ENCODE measurements around the gene ABI3. TPM values are rescaled to one million over a fixed set of nuclear protein-coding genes. Genes with fewer than 3 reads are reported as not detected.

Gene ABI3
- total and polyA plus RNA-seq, 11 donors = 3.3 to 16.1 (median 6.4) TPM

DNA sequence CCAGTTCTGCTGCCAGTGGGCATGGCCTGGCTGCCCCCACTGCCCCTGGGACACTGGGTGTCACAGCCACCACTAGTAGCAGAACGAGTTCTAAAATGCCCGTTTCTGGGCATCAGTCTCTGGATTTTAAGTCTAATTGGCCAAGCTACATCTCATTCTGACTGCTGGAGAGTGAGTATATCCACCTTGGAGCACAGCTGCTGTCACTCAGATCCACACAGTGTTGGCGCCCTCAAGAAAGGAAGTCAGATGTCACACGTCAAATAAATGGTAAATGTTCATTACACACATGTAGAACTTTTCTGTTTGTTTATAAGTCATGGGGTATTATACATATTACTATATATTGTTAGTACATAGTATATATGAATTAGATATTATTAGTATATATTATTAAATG, 19.6 kb upstream of the ABI3 start:
- no peak for TF ChIP-seq POLR2A (IDR thresholded peaks at IDR 0.05)
- TF ChIP-seq, protein P1, sequence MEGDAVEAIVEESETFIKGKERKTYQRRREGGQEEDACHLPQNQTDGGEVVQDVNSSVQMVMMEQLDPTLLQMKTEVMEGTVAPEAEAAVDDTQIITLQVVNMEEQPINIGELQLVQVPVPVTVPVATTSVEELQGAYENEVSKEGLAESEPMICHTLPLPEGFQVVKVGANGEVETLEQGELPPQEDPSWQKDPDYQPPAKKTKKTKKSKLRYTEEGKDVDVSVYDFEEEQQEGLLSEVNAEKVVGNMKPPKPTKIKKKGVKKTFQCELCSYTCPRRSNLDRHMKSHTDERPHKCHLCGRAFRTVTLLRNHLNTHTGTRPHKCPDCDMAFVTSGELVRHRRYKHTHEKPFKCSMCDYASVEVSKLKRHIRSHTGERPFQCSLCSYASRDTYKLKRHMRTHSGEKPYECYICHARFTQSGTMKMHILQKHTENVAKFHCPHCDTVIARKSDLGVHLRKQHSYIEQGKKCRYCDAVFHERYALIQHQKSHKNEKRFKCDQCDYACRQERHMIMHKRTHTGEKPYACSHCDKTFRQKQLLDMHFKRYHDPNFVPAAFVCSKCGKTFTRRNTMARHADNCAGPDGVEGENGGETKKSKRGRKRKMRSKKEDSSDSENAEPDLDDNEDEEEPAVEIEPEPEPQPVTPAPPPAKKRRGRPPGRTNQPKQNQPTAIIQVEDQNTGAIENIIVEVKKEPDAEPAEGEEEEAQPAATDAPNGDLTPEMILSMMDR (IDR thresholded peaks at IDR 0.05) = no peak

DNA sequence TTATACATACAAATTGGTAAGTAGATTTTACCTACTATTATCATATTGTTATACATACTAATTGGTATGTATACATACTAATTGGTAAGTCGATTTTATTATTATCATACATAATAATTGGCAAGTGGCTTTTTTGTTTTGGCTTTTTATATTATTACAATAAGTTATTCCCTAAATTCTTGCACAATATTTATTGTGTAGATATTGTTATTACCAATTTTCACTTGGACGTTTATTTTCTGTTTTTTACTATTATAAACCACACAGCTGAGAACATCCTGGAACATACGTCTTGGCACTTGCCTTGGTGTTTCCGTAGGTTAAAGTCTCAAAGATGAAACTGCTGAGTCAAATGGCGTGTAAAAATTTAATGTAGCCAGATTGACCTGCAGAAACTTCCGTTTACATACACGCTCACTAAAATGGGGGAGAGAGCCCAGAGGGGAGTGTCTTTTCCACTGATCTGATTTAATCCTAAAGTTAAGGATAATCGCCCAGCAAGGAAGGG, 19.0 kb upstream of the ABI3 start:
- intact Hi-C loops (cut with DNase I) = loop anchor here in 3 of 10 donors (5.0 kb wide), 1 partner anchor 36 kb away; no protein-coding TSS in a partner anchor
- H3K27ac ChIP-seq = peak overlapping the region; percentile 92 to 99 (median 98)
- peaks cover 0 to 23% (median 3%) of the 10 kb centered on the region in 12 donors for H3K4me1 ChIP-seq
- no peak for ATAC-seq
- no peaks in the 10 kb centered on the region for H3K36me3 ChIP-seq
- no peaks in the 10 kb centered on the region for H3K27me3 ChIP-seq
- TF ChIP-seq, protein P1 (IDR thresholded peaks at IDR 0.05) = no peak
- no peak for TF ChIP-seq POLR2A (IDR thresholded peaks at IDR 0.05)
- WGBS, 4 donors = 7 to 10% (median 9%) methylated on average over 8 of the region's 8 CpGs
- DNase-seq = no peak
- H3K9me3 ChIP-seq = no peaks in the 10 kb centered on the region
- H3K4me3 ChIP-seq = peak overlapping the region; percentile 59 to 95 (median 80)

More for the DNA sequence above, 19.6 kb upstream of the ABI3 start:
- DNase-seq = no peak
- Histone ChIP-seq H3K27me3 (no peaks in the 10 kb centered on the region), H3K36me3 (no peaks in the 10 kb centered on the region), H3K4me1 (peaks cover 0 to 21% (median 3%) of the 10 kb centered on the region in 12 donors), H3K27ac (peak overlapping the region in 2 of 12 donors; percentile 96 to 98), H3K4me3 (no peak overlapping the region), H3K9me3 (no peaks in the 10 kb centered on the region)
- intact Hi-C loops (cut with DNase I) = loop anchor here in 3 of 10 donors (5.0 kb wide), 1 partner anchor 36 kb away; no protein-coding TSS in a partner anchor
- no peak for ATAC-seq
- WGBS, 4 donors = 64 to 80% (median 74%) methylated on average over 4 of the region's 4 CpGs

DNA sequence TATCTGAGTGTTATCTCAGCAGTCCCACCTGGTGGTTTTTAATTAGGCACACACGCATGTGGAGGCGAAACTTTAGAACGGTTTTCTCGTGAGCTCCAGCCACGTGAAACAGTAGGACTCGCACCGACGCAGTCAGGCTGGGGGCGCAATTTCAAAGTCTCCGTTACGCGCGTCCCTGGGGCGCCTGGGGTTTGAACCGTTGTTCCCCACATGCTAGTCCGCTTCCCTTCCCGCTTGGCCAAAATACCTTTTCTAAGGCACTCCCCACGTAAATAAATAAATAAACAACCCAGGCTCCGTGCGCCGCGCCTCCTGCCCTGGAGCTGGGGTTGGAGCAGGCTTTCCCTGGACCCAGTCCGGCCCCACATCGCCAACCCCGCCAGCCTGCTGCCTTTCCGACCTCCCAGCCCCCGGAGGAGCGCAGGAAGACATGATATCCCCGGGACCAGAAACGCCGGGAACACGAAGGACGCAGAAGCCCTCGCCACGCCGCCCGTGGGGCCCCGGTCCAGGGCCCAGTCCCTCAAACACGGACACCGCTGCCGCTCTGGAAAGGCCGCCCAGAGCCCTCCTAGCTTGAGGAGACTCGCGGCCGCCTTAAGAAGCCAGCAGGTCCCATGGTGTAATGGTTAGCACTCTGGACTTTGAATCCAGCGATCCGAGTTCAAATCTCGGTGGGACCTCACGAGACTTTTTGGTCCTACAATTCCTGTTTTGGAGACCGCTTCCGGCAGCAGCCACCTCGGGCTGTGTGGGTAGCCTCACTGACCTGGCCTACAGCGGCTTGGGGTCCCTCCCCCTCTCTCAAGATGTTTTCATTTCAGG, 18.4 kb upstream of the ABI3 start:
- H3K4me3 ChIP-seq = peak overlapping the region; percentile 59 to 95 (median 80)
- peak in 1 of 2 donors; percentile 7 for TF ChIP-seq POLR2A (IDR thresholded peaks at IDR 0.05)
- TF ChIP-seq, protein P1 (IDR thresholded peaks at IDR 0.05) = peak in 9 of 12 donors; percentile 17 to 61 (median 33)
- peak overlapping the region; percentile 92 to 99 (median 98) for H3K27ac ChIP-seq

More for the DNA sequence above, 18.4 kb upstream of the ABI3 start:
- intact Hi-C loops (cut with DNase I) = loop anchor here in 6 of 10 donors (2.0 to 5.0 kb wide), 3 partner anchors 19 to 35 kb away; partner anchors contain the start of genes ABI3 (in 2 of the 6) and GNGT2 (in 2 of the 6)
- Histone ChIP-seq H3K9me3 (no peaks in the 10 kb centered on the region), H3K36me3 (no peaks in the 10 kb centered on the region), H3K27me3 (no peaks in the 10 kb centered on the region), H3K4me1 (peaks cover 0 to 23% (median 3%) of the 10 kb centered on the region in 12 donors)
- 0 to 1% (median 1%) methylated on average over 46 to 53 of the region's 53 CpGs for WGBS, 4 donors
- peak; percentile 87 to 92 (median 90) for ATAC-seq
- peak; percentile 88 to 94 (median 91) for DNase-seq
